T-helper 1 cell treated with Interleukin-12 subunit alpha and Interleukin-12 subunit beta and Interleukin-4 antibody, amounts not matched to agents 30 μg/mL and 1 μg/mL, for 36 hours (primary cell): ENCODE results near the gene CFTR.

Source experiments
- H3K27ac Mint-ChIP-seq: one replicate; pipeline ENCODE4 v1.8.0; 2021; ENCODE audit warnings: mild to moderate bottlenecking, mixed read lengths
- H3K27me3 Mint-ChIP-seq: one replicate; pipeline ENCODE4 v1.8.0; 2021; ENCODE audit warnings: low read depth, mixed read lengths
- H3K36me3 Mint-ChIP-seq: one replicate; pipeline ENCODE4 v1.8.0; 2021; ENCODE audit warnings: low read depth, mixed read lengths
- H3K4me1 Mint-ChIP-seq: one replicate; pipeline ENCODE4 v1.8.0; 2021; ENCODE audit warnings: low read depth, mixed read lengths
- H3K4me3 Mint-ChIP-seq: one replicate; pipeline ENCODE4 v1.8.0; 2021; ENCODE audit warnings: mild to moderate bottlenecking, moderate library complexity, mixed read lengths
- H3K9me3 Mint-ChIP-seq: one replicate; pipeline ENCODE4 v1.8.0; 2021; ENCODE audit warnings: mixed read lengths

CFTR gene

DNA sequence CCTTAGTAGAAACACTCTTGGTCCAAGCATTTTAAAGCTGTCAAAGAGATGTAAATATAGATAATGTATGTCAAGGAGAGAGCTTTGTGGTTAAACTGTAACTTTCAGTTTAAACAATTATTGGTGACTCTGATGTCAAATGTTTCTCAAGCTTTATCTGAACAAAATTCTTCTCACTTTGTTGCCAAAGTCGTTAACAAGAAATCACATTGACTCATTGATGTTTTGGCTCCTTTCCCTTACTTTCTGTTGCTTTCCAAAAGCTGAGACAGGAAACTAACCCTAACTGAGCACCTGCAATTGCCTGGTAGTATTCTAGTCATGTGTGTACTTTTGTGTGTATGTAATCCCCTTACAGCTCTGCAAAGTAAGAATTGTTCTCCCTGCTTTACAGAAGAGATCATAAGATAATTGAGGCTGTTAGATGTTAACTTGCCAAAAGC lies 108.5 kb downstream of the CFTR start:
- Mint-ChIP-seq H3K27ac (no peak overlapping the region), H3K9me3 (no peaks in the 10 kb centered on the region), H3K4me1 (peaks cover 8% of the 10 kb centered on the region)

DNA sequence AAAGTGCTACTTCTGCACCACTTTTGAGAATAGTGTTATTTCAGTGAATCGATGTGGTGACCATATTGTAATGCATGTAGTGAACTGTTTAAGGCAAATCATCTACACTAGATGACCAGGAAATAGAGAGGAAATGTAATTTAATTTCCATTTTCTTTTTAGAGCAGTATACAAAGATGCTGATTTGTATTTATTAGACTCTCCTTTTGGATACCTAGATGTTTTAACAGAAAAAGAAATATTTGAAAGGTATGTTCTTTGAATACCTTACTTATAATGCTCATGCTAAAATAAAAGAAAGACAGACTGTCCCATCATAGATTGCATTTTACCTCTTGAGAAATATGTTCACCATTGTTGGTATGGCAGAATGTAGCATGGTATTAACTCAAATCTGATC lies 110.4 kb downstream of the CFTR start:
- peaks cover 8% of the 10 kb centered on the region for H3K4me1 Mint-ChIP-seq
- no peaks in the 10 kb centered on the region for H3K9me3 Mint-ChIP-seq
- no peak overlapping the region for H3K27ac Mint-ChIP-seq
- H3K4me3 Mint-ChIP-seq = no peak overlapping the region
- no peaks in the 10 kb centered on the region for H3K27me3 Mint-ChIP-seq
- H3K36me3 Mint-ChIP-seq = no peaks in the 10 kb centered on the region

More for the DNA sequence above, 108.5 kb downstream of the CFTR start:
- Mint-ChIP-seq H3K4me3 (no peak overlapping the region), H3K36me3 (no peaks in the 10 kb centered on the region), H3K27me3 (no peaks in the 10 kb centered on the region)

DNA sequence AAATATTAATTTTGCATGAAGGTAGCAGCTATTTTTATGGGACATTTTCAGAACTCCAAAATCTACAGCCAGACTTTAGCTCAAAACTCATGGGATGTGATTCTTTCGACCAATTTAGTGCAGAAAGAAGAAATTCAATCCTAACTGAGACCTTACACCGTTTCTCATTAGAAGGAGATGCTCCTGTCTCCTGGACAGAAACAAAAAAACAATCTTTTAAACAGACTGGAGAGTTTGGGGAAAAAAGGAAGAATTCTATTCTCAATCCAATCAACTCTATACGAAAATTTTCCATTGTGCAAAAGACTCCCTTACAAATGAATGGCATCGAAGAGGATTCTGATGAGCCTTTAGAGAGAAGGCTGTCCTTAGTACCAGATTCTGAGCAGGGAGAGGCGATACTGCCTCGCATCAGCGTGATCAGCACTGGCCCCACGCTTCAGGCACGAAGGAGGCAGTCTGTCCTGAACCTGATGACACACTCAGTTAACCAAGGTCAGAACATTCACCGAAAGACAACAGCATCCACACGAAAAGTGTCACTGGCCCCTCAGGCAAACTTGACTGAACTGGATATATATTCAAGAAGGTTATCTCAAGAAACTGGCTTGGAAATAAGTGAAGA lies 112.3 kb downstream of the CFTR start:
- Mint-ChIP-seq H3K9me3 (no peaks in the 10 kb centered on the region), H3K27me3 (no peaks in the 10 kb centered on the region), H3K36me3 (no peaks in the 10 kb centered on the region), H3K4me3 (no peak overlapping the region), H3K27ac (no peak overlapping the region), H3K4me1 (peaks cover 8% of the 10 kb centered on the region)

DNA sequence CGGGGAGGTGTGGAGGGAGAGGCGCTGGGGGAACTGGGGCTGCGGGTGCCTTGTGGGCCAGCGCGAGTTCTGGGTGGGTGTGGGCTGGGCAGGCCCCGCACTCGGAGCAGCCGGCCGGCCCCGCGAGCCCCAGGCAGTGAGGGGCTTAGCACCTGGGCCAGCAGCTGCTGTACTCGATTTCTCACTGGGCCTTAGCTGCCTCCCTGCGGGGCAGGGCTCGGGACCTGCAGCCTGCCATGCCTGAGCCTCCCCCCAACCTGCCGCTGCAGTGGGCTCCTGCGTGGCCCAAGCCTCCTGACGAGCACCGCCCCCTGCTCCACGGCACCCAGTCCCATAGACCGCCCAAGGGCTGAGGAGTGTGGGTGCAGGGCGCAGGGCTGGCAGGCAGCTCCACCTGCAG lies 116.3 kb downstream of the CFTR start:
- H3K27ac Mint-ChIP-seq = no peak overlapping the region

DNA sequence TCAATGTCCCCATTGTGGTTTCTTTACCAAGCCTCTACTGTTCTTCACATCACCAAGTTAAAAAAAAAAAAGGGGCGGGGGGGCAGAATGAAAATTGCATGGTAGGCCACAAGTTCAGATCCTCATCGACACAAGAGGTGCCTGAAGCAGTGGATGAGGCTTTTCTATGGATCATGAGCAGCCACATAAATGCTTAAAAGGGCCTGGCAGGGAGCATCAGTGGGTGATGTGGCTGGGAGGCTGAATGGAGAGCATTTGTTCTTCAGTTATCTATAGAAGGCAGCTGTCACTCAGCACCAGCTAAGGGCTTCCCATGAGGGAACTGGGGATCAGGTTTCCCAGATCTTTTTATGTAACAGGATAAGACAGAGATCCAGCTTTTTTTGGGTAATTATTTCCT lies 117.9 kb downstream of the CFTR start:
- no peaks in the 10 kb centered on the region for H3K9me3 Mint-ChIP-seq
- H3K27me3 Mint-ChIP-seq = no peaks in the 10 kb centered on the region
- H3K4me3 Mint-ChIP-seq = no peak overlapping the region

More for the DNA sequence above, 116.3 kb downstream of the CFTR start:
- H3K27me3 Mint-ChIP-seq = no peaks in the 10 kb centered on the region
- no peaks in the 10 kb centered on the region for H3K36me3 Mint-ChIP-seq
- no peaks in the 10 kb centered on the region for H3K9me3 Mint-ChIP-seq
- H3K4me3 Mint-ChIP-seq = no peak overlapping the region
- no peaks in the 10 kb centered on the region for H3K4me1 Mint-ChIP-seq

DNA sequence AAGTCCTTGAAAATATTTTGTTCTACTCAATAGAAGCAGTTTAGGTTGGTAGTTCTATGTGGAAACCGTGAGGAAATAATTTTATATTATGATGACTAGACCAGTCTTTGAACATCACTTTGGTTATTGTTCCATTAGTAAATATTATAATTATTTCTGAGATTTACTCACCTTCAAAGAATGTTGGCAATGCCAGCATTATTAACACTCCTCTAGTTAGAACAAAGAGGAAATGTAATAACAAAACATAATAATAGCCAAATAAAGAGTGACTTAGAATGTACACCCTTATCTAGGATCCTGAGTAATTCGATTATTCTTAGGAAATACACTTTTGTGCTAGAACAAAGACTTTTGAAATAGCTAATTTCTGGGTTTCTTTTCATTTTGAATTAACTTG lies 121.1 kb downstream of the CFTR start:
- Mint-ChIP-seq H3K9me3 (no peaks in the 10 kb centered on the region), H3K4me3 (no peak overlapping the region)

More for the DNA sequence above, 117.9 kb downstream of the CFTR start:
- Mint-ChIP-seq H3K4me1 (no peaks in the 10 kb centered on the region), H3K27ac (no peak overlapping the region), H3K36me3 (no peaks in the 10 kb centered on the region)

DNA sequence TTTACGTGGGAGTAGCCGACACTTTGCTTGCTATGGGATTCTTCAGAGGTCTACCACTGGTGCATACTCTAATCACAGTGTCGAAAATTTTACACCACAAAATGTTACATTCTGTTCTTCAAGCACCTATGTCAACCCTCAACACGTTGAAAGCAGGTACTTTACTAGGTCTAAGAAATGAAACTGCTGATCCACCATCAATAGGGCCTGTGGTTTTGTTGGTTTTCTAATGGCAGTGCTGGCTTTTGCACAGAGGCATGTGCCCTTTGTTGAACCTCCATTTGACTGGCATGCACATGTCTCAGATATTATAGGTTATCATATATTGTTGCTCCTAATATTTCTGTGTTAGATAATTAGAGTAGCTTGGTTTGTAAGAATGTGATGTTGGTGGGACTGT lies 123.8 kb downstream of the CFTR start:
- no peak overlapping the region for H3K27ac Mint-ChIP-seq
- no peaks in the 10 kb centered on the region for H3K27me3 Mint-ChIP-seq
- no peaks in the 10 kb centered on the region for H3K4me1 Mint-ChIP-seq
- no peaks in the 10 kb centered on the region for H3K36me3 Mint-ChIP-seq
- H3K9me3 Mint-ChIP-seq = no peaks in the 10 kb centered on the region
- H3K4me3 Mint-ChIP-seq = no peak overlapping the region

More for the DNA sequence above, 121.1 kb downstream of the CFTR start:
- no peaks in the 10 kb centered on the region for H3K36me3 Mint-ChIP-seq
- H3K4me1 Mint-ChIP-seq = no peaks in the 10 kb centered on the region
- H3K27ac Mint-ChIP-seq = no peak overlapping the region
- no peaks in the 10 kb centered on the region for H3K27me3 Mint-ChIP-seq

DNA sequence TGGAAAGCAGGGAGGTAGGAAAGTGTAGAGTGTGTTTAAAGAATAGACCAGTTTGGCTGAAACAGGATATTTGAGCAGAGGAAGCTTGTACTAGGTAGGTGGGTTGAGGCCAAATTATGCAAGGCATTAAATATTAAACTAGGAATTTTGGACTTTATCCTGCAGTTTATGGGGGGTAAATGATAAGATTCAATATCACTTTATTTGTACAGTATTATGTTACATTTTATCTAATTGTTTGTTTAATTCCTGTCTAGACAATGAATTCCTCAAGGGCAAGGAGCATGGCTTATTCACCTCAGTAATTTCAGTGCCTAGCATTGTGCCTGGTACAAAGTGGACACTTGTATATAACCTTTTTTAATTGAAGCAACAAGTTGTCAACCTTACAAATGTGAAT lies 125.9 kb downstream of the CFTR start:
- no peak overlapping the region for H3K27ac Mint-ChIP-seq
- H3K4me1 Mint-ChIP-seq = no peaks in the 10 kb centered on the region
- H3K9me3 Mint-ChIP-seq = no peaks in the 10 kb centered on the region
- no peaks in the 10 kb centered on the region for H3K27me3 Mint-ChIP-seq
- no peak overlapping the region for H3K4me3 Mint-ChIP-seq
- no peaks in the 10 kb centered on the region for H3K36me3 Mint-ChIP-seq

DNA sequence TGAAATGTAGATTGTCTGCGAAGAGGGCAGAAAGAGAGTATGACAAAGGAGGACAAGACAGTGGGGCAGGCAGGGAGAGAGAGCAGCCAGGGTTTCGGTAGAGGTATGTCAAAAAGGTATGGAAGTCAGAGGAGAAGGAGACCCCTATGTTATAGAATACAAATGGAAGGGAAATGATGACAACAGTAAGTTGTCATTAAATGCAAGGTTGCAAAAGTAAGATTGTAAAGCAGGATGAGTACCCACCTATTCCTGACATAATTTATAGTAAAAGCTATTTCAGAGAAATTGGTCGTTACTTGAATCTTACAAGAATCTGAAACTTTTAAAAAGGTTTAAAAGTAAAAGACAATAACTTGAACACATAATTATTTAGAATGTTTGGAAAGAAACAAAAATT lies 126.3 kb downstream of the CFTR start:
- Mint-ChIP-seq H3K27ac (no peak overlapping the region), H3K4me3 (no peak overlapping the region), H3K9me3 (no peaks in the 10 kb centered on the region), H3K36me3 (no peaks in the 10 kb centered on the region), H3K4me1 (no peaks in the 10 kb centered on the region), H3K27me3 (no peaks in the 10 kb centered on the region)

DNA sequence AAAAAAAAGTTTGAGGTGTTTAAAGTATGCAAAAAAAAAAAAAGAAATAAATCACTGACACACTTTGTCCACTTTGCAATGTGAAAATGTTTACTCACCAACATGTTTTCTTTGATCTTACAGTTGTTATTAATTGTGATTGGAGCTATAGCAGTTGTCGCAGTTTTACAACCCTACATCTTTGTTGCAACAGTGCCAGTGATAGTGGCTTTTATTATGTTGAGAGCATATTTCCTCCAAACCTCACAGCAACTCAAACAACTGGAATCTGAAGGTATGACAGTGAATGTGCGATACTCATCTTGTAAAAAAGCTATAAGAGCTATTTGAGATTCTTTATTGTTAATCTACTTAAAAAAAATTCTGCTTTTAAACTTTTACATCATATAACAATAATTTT lies 130.6 kb downstream of the CFTR start:
- no peaks in the 10 kb centered on the region for H3K9me3 Mint-ChIP-seq

DNA sequence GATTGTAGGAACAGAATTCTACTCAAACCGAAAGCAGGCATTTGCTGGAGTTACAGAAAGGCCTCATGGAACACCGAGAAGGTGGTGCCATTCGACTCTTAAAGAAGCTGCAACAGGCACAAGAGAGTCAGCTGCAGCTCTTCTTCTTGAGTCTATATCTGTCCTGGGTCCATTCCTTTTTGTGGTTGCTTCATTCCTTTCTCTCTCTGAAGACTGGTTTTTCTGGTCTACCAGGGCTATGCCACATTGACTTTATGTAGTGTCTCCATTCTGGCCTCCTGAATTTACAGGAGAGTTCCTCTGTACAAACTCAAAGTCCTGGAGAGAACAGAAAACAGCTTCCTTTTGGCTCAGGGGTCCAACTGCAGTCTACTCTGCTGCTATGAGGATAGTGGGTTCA lies 132.8 kb downstream of the CFTR start:
- Mint-ChIP-seq H3K27ac (no peak overlapping the region), H3K27me3 (no peaks in the 10 kb centered on the region), H3K4me1 (no peaks in the 10 kb centered on the region), H3K36me3 (no peaks in the 10 kb centered on the region), H3K4me3 (no peak overlapping the region), H3K9me3 (no peaks in the 10 kb centered on the region)

More for the DNA sequence above, 130.6 kb downstream of the CFTR start:
- no peaks in the 10 kb centered on the region for H3K36me3 Mint-ChIP-seq
- H3K27me3 Mint-ChIP-seq = no peaks in the 10 kb centered on the region
- H3K4me3 Mint-ChIP-seq = no peak overlapping the region
- H3K4me1 Mint-ChIP-seq = no peaks in the 10 kb centered on the region
- H3K27ac Mint-ChIP-seq = no peak overlapping the region

DNA sequence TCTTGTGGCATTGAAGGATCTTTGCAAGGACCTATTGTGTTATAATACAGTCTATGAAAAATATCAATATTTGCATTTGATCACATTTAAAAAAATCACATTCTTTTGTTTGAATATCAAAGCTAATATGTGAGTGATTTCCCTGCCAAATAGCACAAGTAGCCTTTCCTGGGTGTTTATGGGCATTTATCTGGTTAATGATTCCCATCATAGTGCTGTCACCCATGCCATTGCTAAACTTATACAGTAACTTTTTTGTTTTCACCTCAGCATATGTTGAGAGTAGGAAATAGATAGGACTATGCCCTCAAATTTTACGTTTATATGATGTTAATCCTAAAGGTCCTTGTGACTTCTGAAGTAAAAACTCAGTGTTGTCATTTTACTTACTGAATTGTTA lies 136.9 kb downstream of the CFTR start:
- H3K4me1 Mint-ChIP-seq = no peaks in the 10 kb centered on the region
- no peaks in the 10 kb centered on the region for H3K9me3 Mint-ChIP-seq
- no peak overlapping the region for H3K27ac Mint-ChIP-seq
- H3K36me3 Mint-ChIP-seq = no peaks in the 10 kb centered on the region
- no peaks in the 10 kb centered on the region for H3K27me3 Mint-ChIP-seq
- no peak overlapping the region for H3K4me3 Mint-ChIP-seq

DNA sequence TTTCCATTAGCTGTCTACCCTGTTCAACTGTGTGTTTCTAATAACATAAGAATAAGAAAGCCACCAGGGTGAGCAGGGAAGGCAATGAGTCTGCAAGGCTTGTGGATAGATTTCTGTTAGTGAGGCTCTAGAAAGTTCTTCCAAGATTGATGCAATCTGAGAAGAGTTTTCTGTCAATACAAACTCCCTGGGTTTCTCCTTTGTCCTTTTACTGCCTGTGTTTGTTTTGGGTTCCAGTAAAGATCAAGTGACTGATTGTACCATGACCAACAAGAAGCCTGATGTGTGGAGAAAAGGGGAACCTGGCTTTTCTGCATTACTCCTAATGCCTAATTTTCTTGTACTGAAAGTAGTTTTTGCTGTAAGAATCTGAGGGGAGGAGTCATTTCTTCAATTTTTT lies 139.9 kb downstream of the CFTR start:
- H3K27ac Mint-ChIP-seq = no peak overlapping the region
- H3K36me3 Mint-ChIP-seq = no peaks in the 10 kb centered on the region
- no peak overlapping the region for H3K4me3 Mint-ChIP-seq
- no peaks in the 10 kb centered on the region for H3K9me3 Mint-ChIP-seq
- H3K27me3 Mint-ChIP-seq = no peaks in the 10 kb centered on the region
- H3K4me1 Mint-ChIP-seq = no peaks in the 10 kb centered on the region

DNA sequence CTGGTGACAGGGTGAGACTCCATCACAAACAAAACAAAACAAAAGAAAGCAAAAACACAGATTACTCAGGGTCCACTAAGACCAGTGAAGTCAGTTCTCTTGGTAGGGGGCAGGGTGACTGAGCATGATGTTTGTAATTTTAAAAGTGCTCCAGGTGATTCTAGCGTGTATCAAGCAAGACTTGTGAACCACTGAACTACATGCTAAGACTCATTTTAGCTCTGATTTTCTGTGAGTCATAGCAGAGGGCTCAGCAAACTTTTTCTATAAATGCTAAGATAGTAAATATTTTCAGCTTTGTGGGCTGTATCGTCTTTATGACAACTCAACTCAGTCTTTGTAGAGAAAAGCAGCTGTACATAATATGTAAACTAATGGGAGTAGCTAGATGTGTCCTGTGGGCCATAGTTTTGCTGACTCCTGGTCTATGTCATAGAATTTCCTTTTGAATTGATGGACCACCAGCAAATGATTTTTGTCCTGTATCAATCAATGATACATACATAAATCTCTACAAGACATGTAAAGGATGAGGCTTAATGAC lies 141.3 kb downstream of the CFTR start:
- no peaks in the 10 kb centered on the region for H3K4me1 Mint-ChIP-seq
- H3K4me3 Mint-ChIP-seq = no peak overlapping the region
- H3K27ac Mint-ChIP-seq = no peak overlapping the region
- no peaks in the 10 kb centered on the region for H3K27me3 Mint-ChIP-seq
- H3K36me3 Mint-ChIP-seq = no peaks in the 10 kb centered on the region
- H3K9me3 Mint-ChIP-seq = no peaks in the 10 kb centered on the region

DNA sequence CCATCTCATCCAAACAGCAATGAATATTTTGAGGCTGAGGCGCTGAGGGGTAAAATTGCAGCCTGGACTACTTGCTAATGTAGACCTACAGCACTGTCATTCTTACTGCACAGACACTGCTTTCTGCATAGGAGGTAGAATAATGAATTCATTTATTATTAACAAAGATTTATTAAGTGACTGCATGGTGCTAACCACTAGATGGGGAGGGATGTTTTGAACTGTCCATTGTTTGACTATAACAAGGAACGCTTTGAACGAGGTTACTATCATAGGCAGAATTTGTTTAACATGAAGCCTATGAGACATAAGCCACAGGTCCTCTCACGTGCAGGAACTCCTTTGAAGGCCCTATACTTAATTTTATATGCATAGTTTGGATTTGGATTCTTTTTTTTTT lies 143.8 kb downstream of the CFTR start:
- H3K4me1 Mint-ChIP-seq = no peaks in the 10 kb centered on the region
- H3K36me3 Mint-ChIP-seq = no peaks in the 10 kb centered on the region
- no peak overlapping the region for H3K4me3 Mint-ChIP-seq
- H3K27me3 Mint-ChIP-seq = no peaks in the 10 kb centered on the region
- H3K9me3 Mint-ChIP-seq = no peaks in the 10 kb centered on the region
- H3K27ac Mint-ChIP-seq = no peak overlapping the region

DNA sequence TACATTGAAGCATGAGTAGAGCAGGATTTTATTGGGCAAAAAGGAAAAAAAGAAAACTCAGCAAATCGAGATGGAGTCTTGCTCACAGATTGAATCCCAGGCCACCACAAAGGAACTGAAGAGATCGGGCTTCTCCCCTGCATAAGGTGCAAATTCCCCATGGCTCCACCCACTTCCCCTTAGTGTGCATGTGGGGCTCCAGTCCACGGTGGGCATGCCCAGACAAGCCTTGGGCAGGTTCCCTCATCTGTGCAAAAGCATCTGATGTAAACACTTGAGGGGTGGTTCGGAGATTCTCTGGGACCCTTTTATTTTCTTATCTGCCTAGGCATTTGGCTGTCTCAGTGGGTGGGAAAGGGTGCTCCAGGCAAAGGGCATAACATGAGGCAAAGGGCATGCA lies 150.7 kb downstream of the CFTR start:
- Mint-ChIP-seq H3K27ac (no peak overlapping the region), H3K9me3 (peaks cover 6% of the 10 kb centered on the region), H3K4me1 (peaks cover 2% of the 10 kb centered on the region), H3K27me3 (no peaks in the 10 kb centered on the region), H3K36me3 (no peaks in the 10 kb centered on the region), H3K4me3 (no peak overlapping the region)
